HG03469 (cell line): ENCODE data around the gene UFSP2.
"Not testable (repeated sequence)": the region's sequence is repeated elsewhere in the genome, so short reads cannot be mapped to it uniquely, and the experiment has no call there.

Experiments
- ATAC-seq: cut with Tn5 transposase; IDR thresholded peaks from one replicate; pipeline ENCODE4 v1.9.1; 2021; ENCODE audit warnings: mild to moderate bottlenecking, moderate library complexity, moderate number of reproducible peaks; ENCODE audit not compliant: unreplicated experiment

Gene UFSP2

DNA sequence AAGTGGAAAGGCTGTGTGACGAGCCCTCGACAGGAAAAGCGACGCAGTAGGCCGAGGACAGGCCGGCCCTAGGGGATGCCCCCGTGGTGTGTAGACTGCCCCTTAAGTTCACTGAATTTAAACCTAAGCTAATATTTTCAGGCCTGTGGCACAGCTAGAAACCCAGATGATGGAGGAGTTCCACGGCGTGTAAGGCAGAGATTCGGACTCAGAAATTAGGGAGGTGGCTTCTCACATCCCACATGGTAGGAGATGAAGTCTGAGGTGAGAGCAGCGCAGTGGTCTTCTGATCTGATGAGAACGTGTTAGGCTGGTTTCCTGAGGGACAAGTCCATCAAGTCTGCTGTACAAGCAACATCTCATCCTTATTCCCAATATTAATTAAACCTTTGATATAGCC, 37.8 kb downstream of the UFSP2 start:
- no peak for ATAC-seq

GRCh38 chr4:185384930-185385331, 40.8 kb downstream of the UFSP2 start:
- no peak for ATAC-seq

DNA sequence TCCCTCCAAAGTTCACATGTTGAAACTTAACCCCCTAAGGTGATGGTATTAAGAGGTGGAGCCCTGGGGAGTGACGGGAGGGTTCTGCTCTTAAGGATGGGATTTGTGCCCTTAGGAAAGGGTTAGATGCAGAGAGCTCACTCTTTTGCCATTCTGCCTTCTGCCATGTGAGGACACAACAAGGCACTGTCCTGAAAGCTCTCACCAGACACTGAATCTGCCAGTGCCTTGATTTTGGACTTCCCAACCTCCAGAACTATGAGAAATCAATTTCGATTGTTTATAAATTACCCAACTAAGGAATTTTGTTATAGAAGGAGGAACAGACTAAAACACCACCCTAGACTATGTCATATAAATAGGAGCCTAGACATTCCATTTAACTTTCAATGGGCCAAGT, 41.7 kb downstream of the UFSP2 start:
- no peak for ATAC-seq

GRCh38 chr4:185383451-185383850, 42.3 kb downstream of the UFSP2 start:
- no peak for ATAC-seq

DNA sequence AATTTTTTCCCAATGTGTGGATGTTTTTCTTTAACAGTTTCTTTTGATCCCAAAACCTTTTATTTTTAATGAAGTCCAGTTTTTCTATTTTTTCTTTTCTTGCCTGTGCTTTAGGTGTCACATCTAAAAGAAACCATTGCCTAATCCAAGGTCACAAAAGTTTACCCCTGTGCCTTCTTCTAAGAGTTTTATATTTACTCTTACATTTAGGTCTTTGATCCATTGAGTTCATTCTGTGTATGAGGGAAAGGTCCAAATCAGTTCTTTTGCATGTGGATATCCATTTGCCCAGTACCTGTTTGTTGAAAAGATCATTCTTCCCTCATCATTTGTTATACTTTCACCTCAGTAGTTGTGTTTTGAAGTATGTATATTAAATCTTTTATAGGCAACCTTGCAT, 43.0 kb downstream of the UFSP2 start:
- no peak for ATAC-seq

DNA sequence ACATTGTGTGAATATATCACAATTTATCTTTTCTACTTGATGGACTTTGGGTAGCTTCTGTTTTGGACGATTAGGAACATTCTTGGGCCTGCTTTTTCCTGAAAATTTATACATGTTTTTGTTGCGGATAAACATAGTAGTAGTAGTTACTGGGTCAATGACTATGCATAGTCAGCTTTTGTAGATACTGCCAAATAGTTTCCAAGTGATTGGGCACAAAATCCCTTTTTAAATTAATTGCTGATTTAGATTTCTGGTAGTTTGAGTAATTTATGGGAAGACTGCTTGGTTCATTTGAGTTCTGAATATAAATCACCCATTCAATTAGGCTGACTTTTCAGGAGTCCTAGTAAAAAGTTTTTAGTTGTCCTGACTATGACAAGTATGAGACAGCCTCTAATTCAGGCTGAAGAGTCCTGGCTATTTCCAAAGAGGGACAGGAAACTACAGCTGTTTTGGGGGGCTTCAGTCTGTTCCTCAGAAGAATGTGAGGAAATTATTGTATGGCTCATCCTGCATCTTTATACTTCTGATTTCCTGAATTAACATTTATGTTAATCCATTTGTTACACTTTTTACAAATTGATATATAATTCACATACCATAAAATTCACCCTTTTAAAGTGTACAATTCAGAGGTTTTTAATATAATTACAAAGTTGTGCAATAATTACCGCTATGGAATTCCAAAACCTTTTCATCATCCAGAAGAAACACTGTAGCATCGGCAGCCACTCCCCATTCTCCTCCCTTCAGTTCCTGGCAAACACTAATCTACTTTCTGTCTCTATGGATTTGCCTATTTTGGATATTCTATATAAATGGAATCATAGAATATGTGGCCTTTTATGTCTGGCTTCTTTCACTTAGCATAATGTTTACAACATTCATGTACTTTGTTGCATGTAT, 44.2 kb downstream of the UFSP2 start:
- ATAC-seq, result no peak

GRCh38 chr4:185380320-185380719, 45.4 kb downstream of the UFSP2 start:
- ATAC-seq, result no peak

GRCh38 chr4:185379326-185380295, 46.2 kb downstream of the UFSP2 start:
- no peak for ATAC-seq

DNA sequence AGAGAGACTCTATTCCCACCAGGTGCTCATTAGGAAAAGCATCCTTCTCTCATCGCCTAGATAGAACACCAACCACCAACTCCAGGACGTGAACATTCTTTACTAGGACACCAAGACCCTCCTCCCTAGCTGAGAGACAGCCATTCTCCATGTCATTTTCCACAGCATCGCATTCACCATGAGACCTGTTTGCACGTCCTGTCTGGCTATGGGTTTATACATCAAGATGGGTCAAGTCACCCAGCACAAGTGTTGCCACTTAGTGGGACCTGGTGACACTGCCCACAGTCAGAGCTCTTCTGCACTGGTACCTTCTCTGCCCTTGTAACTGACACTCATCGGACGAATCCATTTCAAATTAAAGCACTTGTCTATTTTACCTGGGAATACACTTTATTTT, 47.5 kb downstream of the UFSP2 start:
- no peak for ATAC-seq

DNA sequence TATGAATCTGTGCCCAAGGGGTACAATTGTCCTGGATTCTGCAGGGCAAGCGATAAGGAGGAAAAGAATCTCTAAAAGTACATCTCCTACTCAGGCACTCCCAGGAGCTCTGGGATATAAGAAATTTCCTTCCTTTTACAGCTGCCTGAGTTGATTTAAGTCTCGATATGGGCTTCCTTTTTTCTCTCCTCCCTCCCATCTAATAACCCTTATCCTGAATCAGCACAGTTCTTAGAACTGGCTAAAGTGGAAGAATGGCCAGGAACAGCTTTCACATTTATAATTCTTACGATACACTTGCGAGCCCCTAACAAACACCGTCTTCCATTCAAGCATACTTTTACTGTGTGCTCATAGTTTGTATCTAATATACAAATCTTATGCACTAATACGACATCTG, 51.2 kb downstream of the UFSP2 start:
- ATAC-seq, result no peak

GRCh38 chr4:185374027-185374426, 51.7 kb downstream of the UFSP2 start:
- ATAC-seq, result no peak

- no peak for ATAC-seq
Measured at GRCh38 chr4:185371702-185372101, 54.1 kb downstream of the UFSP2 start.

- ATAC-seq, result no peak
Measured at GRCh38 chr4:185370268-185370949, 55.4 kb downstream of the UFSP2 start.

GRCh38 chr4:185369731-185370130, 56.0 kb downstream of the UFSP2 start:
- no peak for ATAC-seq

DNA sequence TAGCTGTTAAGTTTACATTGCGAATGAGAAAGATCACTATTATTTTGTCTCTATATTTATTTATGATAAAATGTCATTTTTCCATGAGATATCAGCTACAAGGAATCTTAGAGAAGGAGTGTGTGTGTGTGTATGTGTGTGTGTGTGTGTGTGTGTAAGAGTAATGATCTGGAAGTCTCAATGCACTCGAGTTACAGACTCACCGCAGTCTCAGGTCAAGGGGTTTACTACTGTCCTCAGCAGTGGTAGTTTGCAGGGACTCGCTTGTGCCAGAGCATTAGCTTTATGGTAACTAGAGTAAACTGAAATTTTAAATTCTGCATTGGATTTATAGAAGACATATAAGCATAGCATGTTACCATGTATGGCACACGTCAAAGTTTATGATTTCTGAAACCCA, 60.9 kb downstream of the UFSP2 start:
- no peak for ATAC-seq

DNA sequence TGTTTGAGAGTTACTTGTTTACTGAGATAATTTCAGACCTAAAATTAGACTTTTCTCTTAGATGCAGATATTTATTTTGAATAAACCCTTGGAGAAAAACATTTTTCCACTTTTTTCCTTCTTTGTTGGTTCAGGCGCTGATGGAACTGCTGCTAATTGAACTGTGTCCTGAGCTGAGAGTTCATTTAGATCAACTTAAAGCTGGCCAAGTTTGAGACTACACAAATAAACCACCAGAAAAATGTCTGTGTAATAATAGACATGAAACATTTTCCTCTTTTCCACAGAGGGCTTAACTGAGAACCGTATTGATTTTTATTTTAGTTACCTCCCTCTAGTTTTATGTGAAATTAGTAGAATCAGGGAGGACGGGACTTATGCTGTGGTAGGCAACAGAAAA, 62.5 kb downstream of the UFSP2 start:
- no peak for ATAC-seq

DNA sequence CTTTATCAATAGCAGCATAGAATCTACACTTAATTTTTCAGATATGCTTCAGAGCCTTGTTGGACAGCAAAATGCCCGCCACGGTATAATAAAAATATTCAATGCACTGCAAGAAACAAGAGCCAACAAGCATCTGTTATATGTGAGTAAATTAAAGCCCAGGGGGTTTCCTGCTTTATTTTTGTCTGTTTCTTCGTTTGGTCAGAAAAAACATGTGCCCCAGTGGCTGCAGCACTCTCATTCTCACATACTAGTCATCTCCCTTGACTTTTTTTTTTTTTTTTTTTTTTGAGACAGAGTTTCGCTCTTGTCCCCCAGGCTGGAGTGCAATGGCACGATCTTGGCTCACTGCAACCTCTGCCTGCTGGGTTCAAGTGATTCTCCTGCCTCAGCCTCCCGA, 63.2 kb downstream of the UFSP2 start:
- ATAC-seq, result not testable (repeated sequence)

GRCh38 chr4:185361872-185362271, 63.9 kb downstream of the UFSP2 start:
- ATAC-seq, result no peak

DNA sequence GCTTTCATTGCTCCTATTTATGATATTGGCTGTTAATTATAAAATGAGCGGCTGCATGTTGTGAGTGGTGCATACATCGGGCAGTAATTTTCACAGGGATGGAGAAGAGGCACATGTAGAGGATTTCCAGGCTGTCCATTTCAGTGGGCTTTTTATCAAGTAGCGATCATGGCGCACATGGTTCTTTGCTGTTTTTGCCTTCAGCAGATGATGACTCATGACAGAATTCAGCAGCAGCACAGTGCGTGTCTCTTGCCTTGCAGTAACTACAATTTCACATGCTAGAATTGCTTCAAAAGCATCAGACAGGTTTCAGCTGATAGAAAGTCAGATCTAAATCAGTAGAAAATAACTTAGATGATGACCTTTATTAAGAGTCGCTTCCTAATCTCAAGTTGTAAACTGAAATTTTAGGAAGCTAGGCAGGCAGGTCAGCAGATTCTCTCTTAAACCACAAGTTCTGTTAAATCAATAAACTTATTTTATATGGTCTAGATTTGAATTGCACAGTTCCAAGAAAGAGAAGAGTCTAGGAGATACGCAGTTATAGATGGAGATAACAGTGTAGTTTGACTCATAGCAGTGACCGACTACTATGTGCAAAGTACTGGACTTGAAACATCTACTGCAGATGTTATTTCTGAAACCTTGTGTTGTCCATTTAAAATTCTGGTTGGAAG, 65.9 kb downstream of the UFSP2 start:
- ATAC-seq, result no peak

GRCh38 chr4:185358959-185359358, 66.8 kb downstream of the UFSP2 start:
- no peak for ATAC-seq

GRCh38 chr4:185358514-185358913, 67.2 kb downstream of the UFSP2 start:
- no peak for ATAC-seq
